DMS79 treated with DMSO at 0.1 percent for 48 hours (cell line): ENCODE results near the gene ACMSD.
"Not testable (repeated sequence)": the region's sequence is repeated elsewhere in the genome, so short reads cannot be mapped to it uniquely, and the experiment has no call there.

Source experiments
- DNase-seq: peaks from one replicate; lab custom pipeline; 2025; lab: John Stamatoyannopoulos, UW

Gene ACMSD

GRCh38 chr2:134907441-134908116, 69.2 kb downstream of the ACMSD start:
- DNase-seq, result not testable (repeated sequence)

- DNase-seq, result no peak
Observed at GRCh38 chr2:134910763-134911399, 72.5 kb downstream of the ACMSD start.

GRCh38 chr2:134911400-134911785, 73.0 kb downstream of the ACMSD start:
- no peak for DNase-seq

GRCh38 chr2:134912361-134912760, 73.9 kb downstream of the ACMSD start:
- DNase-seq, result no peak

- DNase-seq, result no peak
Observed at GRCh38 chr2:134917360-134917865, 79.0 kb downstream of the ACMSD start.

GRCh38 chr2:134917888-134918525, 79.6 kb downstream of the ACMSD start:
- DNase-seq, result peak; percentile 98

- peak; percentile 99 for DNase-seq
Observed at GRCh38 chr2:134918526-134919340, 80.3 kb downstream of the ACMSD start, which contains the start of gene CCNT2. Gene CCNT2 (plus strand): TSS chr2:134918822. CDS start chr2:134918855, 33 bp downstream.

- DNase-seq, result peak; percentile 34
Observed at GRCh38 chr2:134919341-134920210, 81.2 kb downstream of the ACMSD start.

- DNase-seq, result no peak
Observed at GRCh38 chr2:134924912-134925311, 86.5 kb downstream of the ACMSD start.

GRCh38 chr2:134926231-134926931, 88.0 kb downstream of the ACMSD start:
- DNase-seq, result no peak

- DNase-seq, result no peak
Observed at GRCh38 chr2:134927195-134927594, 88.8 kb downstream of the ACMSD start.

GRCh38 chr2:134932864-134933526, 94.6 kb downstream of the ACMSD start:
- no peak for DNase-seq

GRCh38 chr2:134933732-134934131, 95.3 kb downstream of the ACMSD start:
- DNase-seq, result no peak

GRCh38 chr2:134934150-134934549, 95.7 kb downstream of the ACMSD start:
- no peak for DNase-seq

GRCh38 chr2:134934641-134935040, 96.2 kb downstream of the ACMSD start:
- DNase-seq, result no peak

- no peak for DNase-seq
Observed at GRCh38 chr2:134936691-134937090, 98.3 kb downstream of the ACMSD start.

GRCh38 chr2:134943540-134943939, 105.1 kb downstream of the ACMSD start:
- DNase-seq, result no peak

GRCh38 chr2:134944975-134945374, 106.6 kb downstream of the ACMSD start:
- no peak for DNase-seq

GRCh38 chr2:134946073-134946472, 107.7 kb downstream of the ACMSD start:
- DNase-seq, result no peak
